Upper lobe of left lung (tissue), 4 donors: Measurements from ENCODE around the gene MNAT1.

Experiments
- EP300 ChIP-seq, 4 donors: sonication (generic); formaldehyde crosslinking; IDR thresholded peaks; one replicate each; pipeline ENCODE4 v1.5.1; 2017; ENCODE audit warnings: antibody characterized with exemption in 4 of 4, control low read depth in 2 of 4
- POLR2A ChIP-seq, 4 donors: fragments of 450-650 bp; IDR thresholded peaks; one replicate each; pipeline ENCODE4 v1.5.1; 2016 to 2017; ENCODE audit warnings: antibody characterized with exemption in 4 of 4, mild to moderate bottlenecking in 2 of 4
- POLR2AphosphoS5 ChIP-seq, 2 donors: sonication (generic); formaldehyde crosslinking; IDR thresholded peaks; one replicate each; pipeline ENCODE4 v1.5.1; 2017; ENCODE audit warnings: antibody characterized with exemption in 2 of 2
- TF ChIP-seq, protein P1 (sequence below), 6 experiments: fragments of 450-650 bp in 4 of 6; fragments of 200-600 bp in 2 of 6; sonication (generic) in 2 of 6; IDR thresholded peaks; one replicate each; pipeline ENCODE4 v1.5.1; 2016 to 2019; ENCODE audit warnings: antibody characterized with exemption in 6 of 6

- TF ChIP-seq, protein P1, sequence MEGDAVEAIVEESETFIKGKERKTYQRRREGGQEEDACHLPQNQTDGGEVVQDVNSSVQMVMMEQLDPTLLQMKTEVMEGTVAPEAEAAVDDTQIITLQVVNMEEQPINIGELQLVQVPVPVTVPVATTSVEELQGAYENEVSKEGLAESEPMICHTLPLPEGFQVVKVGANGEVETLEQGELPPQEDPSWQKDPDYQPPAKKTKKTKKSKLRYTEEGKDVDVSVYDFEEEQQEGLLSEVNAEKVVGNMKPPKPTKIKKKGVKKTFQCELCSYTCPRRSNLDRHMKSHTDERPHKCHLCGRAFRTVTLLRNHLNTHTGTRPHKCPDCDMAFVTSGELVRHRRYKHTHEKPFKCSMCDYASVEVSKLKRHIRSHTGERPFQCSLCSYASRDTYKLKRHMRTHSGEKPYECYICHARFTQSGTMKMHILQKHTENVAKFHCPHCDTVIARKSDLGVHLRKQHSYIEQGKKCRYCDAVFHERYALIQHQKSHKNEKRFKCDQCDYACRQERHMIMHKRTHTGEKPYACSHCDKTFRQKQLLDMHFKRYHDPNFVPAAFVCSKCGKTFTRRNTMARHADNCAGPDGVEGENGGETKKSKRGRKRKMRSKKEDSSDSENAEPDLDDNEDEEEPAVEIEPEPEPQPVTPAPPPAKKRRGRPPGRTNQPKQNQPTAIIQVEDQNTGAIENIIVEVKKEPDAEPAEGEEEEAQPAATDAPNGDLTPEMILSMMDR (IDR thresholded peaks at IDR 0.05): no peak
- no peak for TF ChIP-seq EP300 (IDR thresholded peaks at IDR 0.05)
- TF ChIP-seq POLR2A (IDR thresholded peaks at IDR 0.05): no peak
- no peak for TF ChIP-seq POLR2AphosphoS5 (IDR thresholded peaks at IDR 0.05)
These were observed 1.6 kb upstream of the MNAT1 start for GRCh38 chr14:60732840-60733483.
